Esophagus squamous epithelium (tissue), 4 donors: ENCODE measurements around the gene DHX8.

Experiments
- POLR2A ChIP-seq, 4 donors: fragments of 450-650 bp; IDR thresholded peaks; one replicate each; pipeline ENCODE4 v1.6.1; 2017; ENCODE audit warnings: antibody characterized with exemption in 4 of 4, mild to moderate bottlenecking in 4 of 4, moderate library complexity in 3 of 4
- TF ChIP-seq, protein P1 (sequence below), 6 experiments: fragments of 450-650 bp in 4 of 6; fragments of 200-600 bp in 2 of 6; sonication (generic) in 2 of 6; IDR thresholded peaks; one replicate each; pipeline ENCODE4 v1.5.1; 2016 to 2019; ENCODE audit warnings: antibody characterized with exemption in 6 of 6, mild to moderate bottlenecking in 4 of 6, moderate library complexity in 4 of 6

DNA sequence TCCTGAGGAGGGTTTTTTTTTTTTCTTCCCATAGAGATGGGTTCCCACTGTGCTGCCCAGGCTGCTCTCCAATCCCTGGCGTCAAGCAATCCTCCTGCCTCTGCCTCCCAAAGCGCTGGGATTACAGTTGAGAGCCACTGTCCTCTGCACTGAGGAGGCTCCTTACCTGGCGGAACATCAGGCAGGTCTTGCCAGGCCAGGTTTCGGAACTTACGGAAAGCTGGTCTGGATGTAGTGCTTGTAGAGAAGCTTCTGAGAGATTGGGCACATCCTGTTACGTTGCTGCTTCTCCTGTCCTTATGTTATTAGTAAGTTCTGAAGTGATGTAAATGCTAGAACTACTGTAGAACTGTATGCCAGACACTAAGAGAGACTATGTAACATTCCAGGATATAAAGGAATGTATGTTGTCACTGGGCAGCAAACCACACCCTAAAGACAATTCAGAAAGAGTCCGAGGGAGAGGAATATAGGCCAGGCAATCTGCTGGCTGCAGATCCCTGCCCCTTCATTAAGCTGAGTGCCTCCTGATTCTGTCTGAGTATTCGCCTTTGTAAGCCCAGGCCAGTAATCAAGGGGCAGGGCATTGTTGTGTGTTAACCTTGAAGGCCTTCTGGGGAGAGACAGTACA is 41.3 kb downstream of the DHX8 start:
- no peak for TF ChIP-seq POLR2A (IDR thresholded peaks at IDR 0.05)
- TF ChIP-seq, protein P1, sequence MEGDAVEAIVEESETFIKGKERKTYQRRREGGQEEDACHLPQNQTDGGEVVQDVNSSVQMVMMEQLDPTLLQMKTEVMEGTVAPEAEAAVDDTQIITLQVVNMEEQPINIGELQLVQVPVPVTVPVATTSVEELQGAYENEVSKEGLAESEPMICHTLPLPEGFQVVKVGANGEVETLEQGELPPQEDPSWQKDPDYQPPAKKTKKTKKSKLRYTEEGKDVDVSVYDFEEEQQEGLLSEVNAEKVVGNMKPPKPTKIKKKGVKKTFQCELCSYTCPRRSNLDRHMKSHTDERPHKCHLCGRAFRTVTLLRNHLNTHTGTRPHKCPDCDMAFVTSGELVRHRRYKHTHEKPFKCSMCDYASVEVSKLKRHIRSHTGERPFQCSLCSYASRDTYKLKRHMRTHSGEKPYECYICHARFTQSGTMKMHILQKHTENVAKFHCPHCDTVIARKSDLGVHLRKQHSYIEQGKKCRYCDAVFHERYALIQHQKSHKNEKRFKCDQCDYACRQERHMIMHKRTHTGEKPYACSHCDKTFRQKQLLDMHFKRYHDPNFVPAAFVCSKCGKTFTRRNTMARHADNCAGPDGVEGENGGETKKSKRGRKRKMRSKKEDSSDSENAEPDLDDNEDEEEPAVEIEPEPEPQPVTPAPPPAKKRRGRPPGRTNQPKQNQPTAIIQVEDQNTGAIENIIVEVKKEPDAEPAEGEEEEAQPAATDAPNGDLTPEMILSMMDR (IDR thresholded peaks at IDR 0.05), result no peak
